Activated CD4-positive, alpha-beta T cell treated with anti-CD3 and anti-CD28 coated beads for 48 hours (primary cell): ENCODE data around the gene CLDN14.
"Not testable (repeated sequence)": the region's sequence is repeated elsewhere in the genome, so short reads cannot be mapped to it uniquely, and the experiment has no call there.

Experiments
- DNase-seq: peaks from one replicate; pipeline ENCODE4 v3.0.0-alpha.2; 2020

The CLDN14 gene

GRCh38 chr21:36499578-36500471 is 19.9 kb upstream of the CLDN14 start:
- DNase-seq, result no peak

GRCh38 chr21:36494557-36494956 is 14.6 kb upstream of the CLDN14 start:
- no peak for DNase-seq

GRCh38 chr21:36491209-36491910 is 11.4 kb upstream of the CLDN14 start:
- no peak for DNase-seq

DNA sequence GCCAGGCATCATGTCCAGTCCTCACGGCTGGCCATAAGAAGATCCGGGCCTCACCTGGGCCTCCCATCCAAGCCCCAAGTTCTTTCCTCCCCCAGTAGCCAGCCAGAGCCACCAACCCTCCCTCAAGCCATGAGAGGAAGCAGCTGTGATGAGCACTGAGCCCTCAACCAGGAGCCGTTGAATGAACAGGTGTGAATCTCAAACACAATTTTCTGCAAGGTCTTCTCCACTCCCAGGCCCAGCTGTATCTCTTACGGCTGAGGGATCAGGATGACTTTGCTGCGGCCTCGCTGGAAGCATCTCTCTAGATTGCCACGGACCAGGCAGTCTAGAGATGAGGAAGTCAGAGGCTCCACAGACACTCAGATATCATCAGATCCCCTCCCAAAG is 9.8 kb upstream of the CLDN14 start:
- DNase-seq, result no peak

GRCh38 chr21:36489103-36489775 is 9.3 kb upstream of the CLDN14 start:
- no peak for DNase-seq

DNA sequence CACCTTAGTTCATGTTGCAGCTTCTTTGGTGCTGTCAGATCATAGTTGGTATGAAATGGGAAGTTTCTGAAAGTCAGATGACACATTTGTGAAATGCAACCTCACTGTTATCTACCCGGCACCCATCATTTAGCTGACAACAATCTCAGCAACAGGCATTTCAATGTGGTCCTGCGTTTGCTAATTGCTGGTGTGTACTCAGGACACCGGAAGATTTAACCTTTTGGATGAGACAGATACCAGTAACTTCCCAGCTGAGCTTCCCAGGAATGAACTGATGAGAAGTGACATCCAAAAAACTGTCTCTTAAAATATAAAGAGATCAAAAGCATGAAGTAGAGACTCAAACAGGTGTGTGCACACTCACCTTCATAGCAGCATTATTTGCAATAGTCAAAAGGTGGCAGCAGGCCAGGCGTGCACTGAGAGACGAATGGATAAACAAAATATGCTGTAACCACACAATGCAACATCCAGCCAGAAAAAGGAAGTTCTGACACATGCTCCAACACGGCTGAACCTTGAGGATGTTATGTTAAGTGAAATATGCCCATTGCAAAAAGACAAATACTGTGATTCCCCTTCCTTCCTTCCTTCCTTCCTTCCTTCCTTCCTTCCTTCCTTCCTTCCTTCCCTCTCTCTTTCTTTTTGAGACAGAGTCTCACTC is 7.9 kb upstream of the CLDN14 start:
- DNase-seq, result no peak

DNA sequence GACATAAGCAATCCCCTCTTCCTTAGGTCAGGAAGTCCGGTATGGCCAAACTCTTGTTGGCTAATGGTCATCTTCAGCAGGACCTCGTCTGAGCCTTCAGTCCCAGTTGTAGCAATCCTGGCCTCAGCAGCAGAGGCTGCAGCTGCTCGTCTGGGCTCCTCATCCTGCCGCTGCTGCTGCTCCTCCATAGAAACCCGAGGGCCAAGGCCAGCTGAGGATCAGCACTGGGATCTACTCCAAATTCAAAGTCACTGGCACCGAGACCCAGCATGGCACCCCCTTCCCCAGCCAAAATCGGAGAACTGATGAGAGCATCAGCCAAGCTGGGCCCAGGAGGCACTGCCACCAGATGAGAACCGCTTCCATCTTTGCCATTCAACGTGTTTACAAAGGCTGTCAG is 6.3 kb upstream of the CLDN14 start:
- no peak for DNase-seq

- DNase-seq, result no peak
Observed at GRCh38 chr21:36485476-36485875, 5.6 kb upstream of the CLDN14 start.

DNA sequence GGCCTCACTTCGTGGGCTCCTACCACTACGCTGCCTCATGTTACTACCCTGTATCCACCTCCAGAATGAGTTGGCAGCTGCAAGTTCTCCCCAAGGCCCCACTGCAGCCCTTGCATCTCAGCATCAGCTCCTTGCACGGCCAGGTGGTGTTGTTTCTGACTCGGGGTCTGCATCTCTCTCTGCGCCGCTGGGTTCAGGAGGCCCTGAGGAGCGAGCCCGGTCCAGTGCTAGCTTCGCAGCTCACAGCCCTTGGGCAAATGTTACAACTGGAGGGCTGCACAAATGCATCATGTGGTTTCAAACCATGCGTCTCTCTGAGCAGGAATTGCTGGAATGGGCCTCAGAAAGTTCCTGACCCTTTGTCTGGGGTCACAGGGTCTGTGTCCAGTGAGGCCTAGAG is 3.2 kb upstream of the CLDN14 start:
- no peak for DNase-seq

DNA sequence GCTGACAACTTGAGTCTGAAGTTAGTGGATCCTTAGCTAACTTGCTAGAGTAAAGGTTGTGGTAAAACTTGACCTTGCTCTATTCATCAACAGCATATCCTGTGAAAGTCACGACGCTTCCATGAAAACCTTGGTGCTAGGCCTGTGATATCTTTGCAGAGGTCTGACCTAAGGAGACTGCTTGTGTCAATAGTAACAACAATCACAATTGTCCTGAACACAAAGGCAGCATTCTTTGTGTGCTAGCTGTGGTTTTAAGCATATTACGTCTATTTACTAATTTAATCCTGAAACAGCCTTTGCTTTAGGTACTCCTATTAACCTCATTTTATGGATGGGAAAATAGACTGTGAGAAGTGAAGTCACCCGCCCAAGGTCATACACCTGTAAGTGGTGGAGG is 2.8 kb upstream of the CLDN14 start:
- no peak for DNase-seq

DNA sequence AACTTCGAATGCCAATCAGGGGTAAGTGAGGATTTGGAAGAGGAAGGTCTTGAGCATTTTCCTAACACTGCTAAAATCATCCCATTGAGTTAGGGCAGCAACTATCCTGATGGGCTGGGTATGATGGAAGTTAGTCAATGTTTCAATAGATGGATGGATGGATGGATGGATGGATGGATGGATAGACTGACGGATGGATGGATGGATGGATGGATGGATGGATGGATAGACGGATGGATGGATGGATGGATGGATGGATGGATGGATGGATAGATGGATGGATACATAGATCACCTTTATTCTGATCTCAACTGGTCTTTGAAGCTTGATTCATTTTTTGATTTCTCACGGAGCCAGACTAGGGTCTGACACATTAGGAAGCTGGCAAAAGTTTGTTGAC is 2.3 kb upstream of the CLDN14 start:
- DNase-seq, result no peak

DNA sequence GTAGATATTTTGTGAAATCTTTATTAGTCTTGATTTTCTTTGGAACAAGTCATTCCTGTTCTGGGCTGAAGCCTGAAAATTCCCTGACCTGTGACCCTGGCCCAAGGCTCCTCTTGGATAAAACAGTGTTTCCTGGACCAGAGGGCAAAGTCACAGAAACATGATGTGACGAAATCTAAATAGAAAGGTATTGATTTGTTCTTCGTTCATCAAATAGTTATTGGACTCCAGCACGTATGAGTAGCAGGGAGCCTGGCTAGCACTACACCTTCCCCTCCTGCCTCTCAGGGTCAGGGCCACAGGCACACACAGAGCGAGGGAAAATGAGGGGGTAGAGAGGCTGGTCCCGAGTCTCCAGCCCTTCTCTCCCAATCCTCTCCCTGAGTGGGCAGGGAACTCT is 1.7 kb upstream of the CLDN14 start:
- no peak for DNase-seq

DNA sequence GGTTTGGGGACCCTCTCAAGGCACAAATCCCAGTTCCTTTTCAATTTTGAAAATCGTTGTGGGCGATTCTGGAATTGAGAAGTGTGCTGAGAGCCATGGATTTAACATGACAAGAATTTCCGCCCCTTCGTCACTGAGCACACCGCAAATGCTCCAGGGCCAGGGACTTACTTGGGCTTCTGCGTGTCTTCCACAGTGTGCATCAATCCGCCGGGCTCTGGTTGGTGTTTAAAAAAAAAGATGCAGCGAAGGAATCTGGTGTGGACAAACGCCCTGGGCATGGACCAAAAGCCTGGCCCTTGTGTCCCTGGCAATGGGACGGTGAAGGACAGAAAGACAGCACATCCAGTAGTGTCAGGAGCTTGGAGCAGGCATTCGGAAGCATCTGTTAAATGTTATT is 696 bp upstream of the CLDN14 start:
- no peak for DNase-seq

GRCh38 chr21:36478941-36479340 is 981 bp downstream of the CLDN14 start:
- DNase-seq, result no peak

GRCh38 chr21:36478207-36478701 is 1.7 kb downstream of the CLDN14 start:
- DNase-seq, result peak; percentile 68

- DNase-seq, result no peak
Observed at GRCh38 chr21:36477559-36477958, 2.4 kb downstream of the CLDN14 start.

DNA sequence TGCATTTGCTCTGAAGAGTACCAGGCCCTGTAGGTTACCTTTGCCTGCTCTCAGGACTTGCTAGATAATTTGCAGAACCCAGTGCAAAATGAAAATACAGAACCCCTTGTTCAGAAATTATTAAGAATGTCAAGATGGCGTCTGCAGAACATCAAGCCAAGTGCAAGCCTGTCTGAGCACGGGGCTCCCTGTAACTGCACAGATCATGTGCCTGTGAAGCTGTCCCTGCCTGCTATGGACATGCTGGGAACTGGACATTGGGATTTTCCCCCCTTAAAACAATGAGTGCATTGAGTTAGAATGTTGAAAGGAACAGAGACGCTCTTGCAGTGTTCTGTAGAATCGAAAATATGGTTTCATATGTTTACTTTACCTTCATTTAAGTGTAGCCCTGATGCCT is 2.9 kb downstream of the CLDN14 start:
- DNase-seq, result no peak

DNA sequence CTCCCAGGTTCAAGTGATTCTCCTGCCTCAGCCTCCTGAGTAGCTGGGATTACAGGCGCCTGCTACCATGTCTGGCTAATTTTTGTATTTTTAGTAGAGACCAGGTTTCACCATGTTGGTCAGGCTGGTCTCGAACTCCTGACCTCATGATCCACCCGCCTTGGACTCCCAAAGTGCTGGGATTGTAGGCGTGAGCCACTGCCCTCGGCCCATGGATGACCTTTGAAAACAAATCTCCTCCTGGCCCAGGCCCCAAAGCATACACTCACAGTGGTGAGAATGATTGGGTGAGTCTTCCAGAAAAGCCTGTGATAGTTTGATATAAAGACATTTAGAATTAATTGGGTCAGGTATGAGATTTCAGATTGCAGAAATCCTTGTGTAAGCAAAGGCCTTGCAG is 3.4 kb downstream of the CLDN14 start:
- DNase-seq, result not testable (repeated sequence)

DNA sequence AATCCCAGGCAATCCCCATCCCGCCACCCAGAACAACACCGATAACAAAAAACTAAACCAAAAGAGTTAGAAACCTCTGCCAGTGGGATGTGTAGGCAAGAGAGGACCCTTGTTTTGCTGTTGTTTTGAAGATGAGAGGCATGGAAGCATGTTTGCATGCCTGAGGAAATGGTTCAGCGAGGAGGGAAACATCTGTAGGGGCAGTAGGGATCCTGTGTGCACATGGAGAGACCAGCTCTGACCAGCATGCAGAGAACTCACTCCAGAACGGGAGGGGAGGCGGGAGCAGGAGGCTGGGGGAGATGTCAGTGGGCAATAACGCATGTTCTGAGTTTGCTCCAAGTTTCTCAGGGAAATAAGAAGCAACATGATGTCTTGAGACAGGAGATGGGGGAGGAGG is 5.3 kb downstream of the CLDN14 start:
- no peak for DNase-seq

DNA sequence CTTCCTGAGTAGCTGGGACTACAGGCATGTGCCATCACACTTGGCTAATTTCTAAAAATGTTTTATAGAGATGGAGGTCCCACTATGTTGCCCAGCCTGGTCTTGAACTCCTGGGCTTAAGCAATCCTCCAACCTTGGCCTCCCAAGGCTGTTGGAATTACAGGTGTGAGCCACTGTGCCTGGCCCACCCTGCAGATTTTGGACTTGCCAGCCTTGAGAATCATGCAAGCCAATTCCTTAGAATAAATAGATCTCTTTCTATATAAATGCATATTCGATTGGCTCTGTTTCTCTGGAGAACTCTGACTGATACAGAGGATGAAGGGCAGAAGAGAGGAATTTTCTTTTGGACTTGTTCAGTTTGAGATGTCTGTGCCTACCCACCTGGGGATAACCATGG is 6.7 kb downstream of the CLDN14 start:
- DNase-seq, result no peak

DNA sequence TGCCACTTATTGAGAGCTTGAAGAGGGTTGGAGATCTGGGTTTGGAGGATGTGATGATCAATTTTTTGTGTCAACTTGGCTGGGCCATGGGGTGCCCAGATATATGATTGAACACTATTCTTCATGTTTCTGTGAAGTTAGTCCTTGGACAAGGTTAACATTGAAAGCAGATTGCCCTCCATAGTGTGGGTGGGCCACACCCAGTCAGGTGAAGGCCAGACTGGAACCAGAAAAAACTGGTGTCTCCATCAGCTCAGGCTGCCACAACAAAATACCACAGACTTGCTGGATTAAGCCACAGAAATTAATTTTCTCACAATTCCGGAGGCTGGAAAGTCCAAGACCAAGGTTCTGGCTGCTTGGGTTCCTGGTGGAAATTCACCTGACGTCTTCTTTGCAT is 7.5 kb downstream of the CLDN14 start:
- no peak for DNase-seq

DNA sequence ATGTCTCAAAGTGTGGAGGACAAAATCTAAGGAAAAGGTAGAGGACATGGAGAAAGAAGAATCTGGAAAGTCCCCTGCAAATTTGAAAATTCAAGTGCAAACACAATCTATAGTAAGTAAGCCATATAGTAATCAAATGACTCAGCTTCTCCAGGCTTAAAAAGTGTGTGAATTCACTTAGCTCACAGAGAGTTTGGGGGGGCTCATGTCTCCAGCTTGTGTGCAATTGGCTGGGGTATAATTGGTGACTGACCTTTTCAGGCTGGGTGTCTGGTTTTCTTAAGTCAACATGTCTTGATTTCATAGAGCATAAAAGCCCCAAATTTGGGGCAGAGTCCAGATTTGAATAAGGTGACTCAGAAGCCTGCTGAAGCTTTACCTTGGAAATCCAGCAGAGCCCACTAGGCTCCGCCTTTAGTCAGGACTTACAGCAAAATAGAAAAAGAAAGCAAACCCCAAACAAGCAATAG is 8.6 kb downstream of the CLDN14 start:
- peak; percentile 44 for DNase-seq

GRCh38 chr21:36470294-36470693 is 9.6 kb downstream of the CLDN14 start:
- no peak for DNase-seq
